SK-N-SH treated with all-trans-retinoic acid at 6 μM for 48 hours (cell line): ENCODE data around the gene TMEM14A.

Experiments
- ESRRG ChIP-seq: fragments of 250-450 bp; sonication (Bioruptor Pico); IDR thresholded peaks from 2 replicates; pipeline ENCODE4 v1.6.1; 2021; ENCODE audit warnings: mild to moderate bottlenecking
- PPARA ChIP-seq: fragments of 250-450 bp; sonication (Bioruptor Pico); IDR thresholded peaks from 2 replicates; pipeline ENCODE4 v1.5.0; 2020; ENCODE audit warnings: mild to moderate bottlenecking, borderline replicate concordance
- RARB ChIP-seq: fragments of 250-450 bp; sonication (Bioruptor Pico); IDR thresholded peaks from 2 replicates; pipeline ENCODE4 v1.8.0; 2021; ENCODE audit warnings: mild to moderate bottlenecking, moderate library complexity
- TCF4 ChIP-seq: fragments of 250-450 bp; sonication (Bioruptor Pico); IDR thresholded peaks from 2 replicates; pipeline ENCODE4 v1.8.0; 2021; ENCODE audit warnings: mild to moderate bottlenecking, moderate library complexity, borderline replicate concordance
- ZFP30 ChIP-seq: fragments of 450-650 bp; formaldehyde crosslinking; IDR thresholded peaks from 2 replicates; pipeline ENCODE4 v1.5.0; 2022; ENCODE audit warnings: mild to moderate bottlenecking, moderate library complexity
- ZNF565 ChIP-seq: fragments of 450-650 bp; formaldehyde crosslinking; conservative IDR thresholded peaks from 2 replicates; pipeline ENCODE4 v1.5.0; 2020; ENCODE audit warnings: low read depth, mild to moderate bottlenecking, moderate library complexity
- ZNF70 ChIP-seq: fragments of 450-650 bp; formaldehyde crosslinking; IDR thresholded peaks from 2 replicates; pipeline ENCODE4 v1.5.0; 2020; ENCODE audit warnings: mild to moderate bottlenecking, moderate library complexity
- TF ChIP-seq, protein P1 (sequence below): fragments of 250-450 bp; sonication (Bioruptor Pico); IDR thresholded peaks from 2 replicates; pipeline ENCODE4 v1.8.0; 2020; ENCODE audit warnings: mild to moderate bottlenecking, moderate library complexity, borderline replicate concordance
- TF ChIP-seq, protein P2 (sequence below): fragments of 250-450 bp; sonication (Bioruptor Pico); IDR thresholded peaks from 2 replicates; pipeline ENCODE4 v1.5.1; 2020; ENCODE audit warnings: low read depth, mild to moderate bottlenecking, moderate library complexity

DNA sequence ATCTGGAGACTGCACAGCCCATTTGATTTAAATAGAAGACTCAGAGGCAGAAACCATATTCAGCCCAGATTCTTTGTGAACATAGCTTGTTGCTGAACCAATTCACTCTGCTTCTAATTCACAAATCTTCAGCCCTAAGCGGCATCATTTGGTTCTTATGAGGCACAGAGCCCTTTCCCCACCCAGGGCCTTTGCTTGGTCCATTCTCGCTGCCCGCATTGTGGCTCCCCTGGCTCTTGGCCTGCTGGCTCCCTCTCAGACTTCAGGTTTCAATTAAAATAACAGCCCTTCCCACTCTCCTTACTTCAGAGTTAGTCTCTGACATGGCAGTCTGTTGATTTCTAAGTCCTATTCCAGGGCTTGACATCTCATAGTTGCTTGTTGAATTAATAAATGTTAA, 9.4 kb upstream of the TMEM14A start:
- no peak for TF ChIP-seq PPARA (CRISPR knock-in tag)
- TF ChIP-seq ESRRG: no peak
- TF ChIP-seq TCF4 (CRISPR knock-in tag): no peak
- TF ChIP-seq ZFP30 (CRISPR knock-in tag): no peak
- no peak for TF ChIP-seq RARB (CRISPR knock-in tag)
- TF ChIP-seq, protein P1, sequence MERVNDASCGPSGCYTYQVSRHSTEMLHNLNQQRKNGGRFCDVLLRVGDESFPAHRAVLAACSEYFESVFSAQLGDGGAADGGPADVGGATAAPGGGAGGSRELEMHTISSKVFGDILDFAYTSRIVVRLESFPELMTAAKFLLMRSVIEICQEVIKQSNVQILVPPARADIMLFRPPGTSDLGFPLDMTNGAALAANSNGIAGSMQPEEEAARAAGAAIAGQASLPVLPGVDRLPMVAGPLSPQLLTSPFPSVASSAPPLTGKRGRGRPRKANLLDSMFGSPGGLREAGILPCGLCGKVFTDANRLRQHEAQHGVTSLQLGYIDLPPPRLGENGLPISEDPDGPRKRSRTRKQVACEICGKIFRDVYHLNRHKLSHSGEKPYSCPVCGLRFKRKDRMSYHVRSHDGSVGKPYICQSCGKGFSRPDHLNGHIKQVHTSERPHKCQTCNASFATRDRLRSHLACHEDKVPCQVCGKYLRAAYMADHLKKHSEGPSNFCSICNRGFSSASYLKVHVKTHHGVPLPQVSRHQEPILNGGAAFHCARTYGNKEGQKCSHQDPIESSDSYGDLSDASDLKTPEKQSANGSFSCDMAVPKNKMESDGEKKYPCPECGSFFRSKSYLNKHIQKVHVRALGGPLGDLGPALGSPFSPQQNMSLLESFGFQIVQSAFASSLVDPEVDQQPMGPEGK (CRISPR knock-in tag): no peak
- no peak for TF ChIP-seq ZNF565 (CRISPR knock-in tag)
- TF ChIP-seq, protein P2, sequence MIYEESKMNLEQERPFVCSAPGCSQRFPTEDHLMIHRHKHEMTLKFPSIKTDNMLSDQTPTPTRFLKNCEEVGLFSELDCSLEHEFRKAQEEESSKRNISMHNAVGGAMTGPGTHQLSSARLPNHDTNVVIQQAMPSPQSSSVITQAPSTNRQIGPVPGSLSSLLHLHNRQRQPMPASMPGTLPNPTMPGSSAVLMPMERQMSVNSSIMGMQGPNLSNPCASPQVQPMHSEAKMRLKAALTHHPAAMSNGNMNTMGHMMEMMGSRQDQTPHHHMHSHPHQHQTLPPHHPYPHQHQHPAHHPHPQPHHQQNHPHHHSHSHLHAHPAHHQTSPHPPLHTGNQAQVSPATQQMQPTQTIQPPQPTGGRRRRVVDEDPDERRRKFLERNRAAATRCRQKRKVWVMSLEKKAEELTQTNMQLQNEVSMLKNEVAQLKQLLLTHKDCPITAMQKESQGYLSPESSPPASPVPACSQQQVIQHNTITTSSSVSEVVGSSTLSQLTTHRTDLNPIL: no peak
- no peak for TF ChIP-seq ZNF70 (CRISPR knock-in tag)
